ENCODE results near the gene GNPTAB.
A peak's percentile ranks its signal among the peaks of the same experiment; 100 is the strongest.

GNPTAB gene

GRCh38 chr12:101707131-101707782, 123.5 kb downstream of the GNPTAB start:
- DNase-seq, result peak; percentile 54 to 71
- TF ChIP-seq POLR2A (IDR thresholded peaks at IDR 0.05; ENCODE audit: low read length) (no peak), GATA1 (IDR thresholded peaks at IDR 0.05; ENCODE audit: low read depth, low read length) (no peak)

- DNase-seq, result no peak
- TF ChIP-seq GATA1 (IDR thresholded peaks at IDR 0.05; ENCODE audit: low read depth, low read length) (no peak), POLR2A (IDR thresholded peaks at IDR 0.05; ENCODE audit: low read length) (no peak)
Measured at GRCh38 chr12:101706403-101706802, 124.4 kb downstream of the GNPTAB start.

- TF ChIP-seq GATA1 (IDR thresholded peaks at IDR 0.05; ENCODE audit: low read depth, low read length), result no peak
- no peak for TF ChIP-seq POLR2A (IDR thresholded peaks at IDR 0.05; ENCODE audit: low read length)
- no peak for DNase-seq
Measured at GRCh38 chr12:101703487-101703886, 127.3 kb downstream of the GNPTAB start.

GRCh38 chr12:101700299-101700820, 130.4 kb downstream of the GNPTAB start:
- TF ChIP-seq GATA1 (IDR thresholded peaks at IDR 0.05; ENCODE audit: low read depth, low read length), result no peak
- TF ChIP-seq POLR2A (IDR thresholded peaks at IDR 0.05; ENCODE audit: low read length), result no peak
- peak; percentile 25 to 38 for DNase-seq

- no peak for TF ChIP-seq GATA1 (IDR thresholded peaks at IDR 0.05; ENCODE audit: low read depth, low read length)
- no peak for TF ChIP-seq POLR2A (IDR thresholded peaks at IDR 0.05; ENCODE audit: low read length)
- peak; percentile 63 to 78 for DNase-seq
Measured at GRCh38 chr12:101698800-101699347, 131.9 kb downstream of the GNPTAB start.

DNA sequence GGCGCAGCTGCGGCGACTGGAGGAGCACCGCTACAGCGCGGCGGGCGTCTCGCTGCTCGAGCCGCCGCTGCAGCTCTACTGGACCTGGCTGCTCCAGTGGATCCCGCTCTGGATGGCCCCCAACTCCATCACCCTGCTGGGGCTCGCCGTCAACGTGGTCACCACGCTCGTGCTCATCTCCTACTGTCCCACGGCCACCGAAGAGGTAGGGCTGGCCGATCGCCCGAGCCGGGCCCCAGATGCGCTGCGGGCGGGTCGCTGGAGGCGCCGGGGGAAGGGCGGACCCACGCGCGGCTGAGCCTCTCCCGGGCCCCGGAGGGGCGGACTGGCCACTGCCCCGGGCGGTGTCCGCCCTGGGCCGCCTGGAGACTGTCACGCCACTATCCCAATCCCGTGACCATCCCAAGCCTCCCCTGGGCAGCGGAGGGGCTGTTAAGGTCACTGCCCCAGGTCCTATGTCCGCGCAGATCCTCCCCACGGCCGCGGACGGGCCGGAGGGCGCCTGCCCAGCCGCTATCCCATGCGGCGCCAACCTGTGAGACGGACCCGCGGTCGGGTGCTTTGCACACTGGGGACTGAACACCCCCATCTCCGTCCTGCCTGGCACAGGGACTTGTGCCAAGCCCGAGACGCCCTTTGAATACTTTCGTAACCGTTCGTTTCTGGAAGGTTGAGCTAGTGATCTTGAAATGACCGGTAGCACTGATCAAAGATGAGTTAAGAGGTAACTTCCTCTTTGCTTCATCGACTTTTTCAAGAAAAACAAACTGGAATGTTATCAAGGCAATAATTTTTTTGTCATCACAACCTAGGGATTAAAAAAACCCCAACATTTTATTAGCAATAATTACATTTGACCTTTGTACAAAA, 132.6 kb downstream of the GNPTAB start:
- DNase-seq, result peak; percentile 76 to 85
- TF ChIP-seq GATA1 (IDR thresholded peaks at IDR 0.05; ENCODE audit: low read depth, low read length) (no peak), POLR2A (IDR thresholded peaks at IDR 0.05; ENCODE audit: low read length) (peak; percentile 71)

DNA sequence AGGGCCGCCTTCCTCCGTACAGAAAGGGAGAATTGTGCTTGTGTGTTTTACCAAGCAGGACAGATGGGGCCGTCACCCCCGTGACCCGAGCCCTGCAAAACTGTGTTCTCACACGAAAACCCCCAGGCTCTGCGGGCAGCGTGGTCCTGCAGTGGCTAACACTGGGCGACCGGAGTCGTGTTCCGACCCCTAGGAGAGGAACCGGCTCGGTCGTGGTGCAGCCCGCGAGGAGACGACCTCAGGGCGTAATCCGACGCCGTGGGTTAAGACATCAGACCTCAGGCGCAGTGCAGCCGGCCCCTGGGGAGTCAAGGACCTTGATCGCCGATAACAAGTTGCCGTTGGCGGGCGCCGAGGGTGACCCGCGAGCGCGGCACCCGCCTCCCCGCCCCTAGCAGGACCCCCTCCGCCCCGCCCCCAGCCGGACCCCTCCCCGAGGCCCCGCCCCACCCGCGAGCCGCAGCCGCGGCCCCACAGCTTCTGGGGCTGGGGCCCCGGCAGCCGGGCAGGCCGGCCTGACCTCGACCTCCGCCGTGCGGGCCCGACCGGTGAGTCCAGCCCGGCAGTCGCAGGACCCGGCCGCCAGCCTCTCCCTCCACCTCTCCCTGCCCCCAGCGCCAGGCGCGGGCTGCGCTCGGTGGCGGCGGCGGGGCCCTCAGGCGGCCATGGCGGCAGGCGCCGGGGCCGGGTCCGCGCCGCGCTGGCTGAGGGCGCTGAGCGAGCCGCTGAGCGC, 133.4 kb downstream of the GNPTAB start, which contains the start of gene CHPT1:
Gene CHPT1 (plus strand): TSS at position 444 of the 733 bp plus-strand sequence. CDS start 222 bp downstream, at position 666.
- peak; percentile 94 to 95 for DNase-seq
- TF ChIP-seq GATA1 (IDR thresholded peaks at IDR 0.05; ENCODE audit: low read depth, low read length) (no peak), POLR2A (IDR thresholded peaks at IDR 0.05; ENCODE audit: low read length) (peak; percentile 59)

DNA sequence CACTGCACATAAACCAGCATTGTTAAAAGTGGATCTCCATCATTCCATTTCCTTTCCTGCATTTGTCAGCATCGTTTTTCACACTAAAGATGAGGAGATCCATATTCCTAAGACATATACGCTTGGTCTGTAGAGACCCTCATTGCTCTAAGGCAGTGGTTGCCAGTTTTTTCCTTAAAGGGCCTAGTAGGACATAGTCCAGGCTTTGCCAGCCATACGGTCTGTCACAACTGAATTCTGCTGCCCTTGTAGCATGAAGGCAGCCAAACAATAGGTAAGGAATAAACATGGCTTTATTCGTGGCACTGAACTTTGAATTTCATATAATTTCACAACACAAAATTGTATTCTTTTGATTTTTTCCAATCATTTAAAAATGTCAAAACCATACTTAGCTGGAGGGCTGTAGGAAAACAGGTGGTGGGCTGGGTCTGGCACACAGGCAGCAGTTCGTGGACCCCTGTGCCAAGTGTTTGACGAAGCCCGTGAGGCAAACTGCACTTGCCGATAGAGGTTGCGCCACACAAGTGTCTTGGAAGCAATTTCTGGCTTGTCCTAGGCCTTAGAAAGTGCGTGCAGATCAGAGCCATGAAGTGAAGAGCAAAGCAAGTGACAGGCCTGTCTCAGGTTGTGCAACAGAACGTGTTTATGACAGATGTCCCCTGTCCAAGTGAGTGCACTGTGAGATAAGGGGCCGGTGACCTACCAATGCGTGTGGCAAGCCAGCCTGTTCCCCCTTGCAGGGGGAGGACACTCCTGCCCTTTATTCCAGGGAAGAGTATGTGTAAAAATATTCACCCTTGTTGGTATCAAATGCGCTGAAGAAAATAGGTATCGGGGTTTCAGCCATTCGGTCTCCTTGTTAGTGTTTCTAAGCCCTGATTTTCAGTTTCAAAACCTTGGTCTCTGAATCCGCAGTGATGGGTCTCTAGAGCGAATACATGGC, 134.2 kb downstream of the GNPTAB start:
- peak; percentile 95 to 98 for DNase-seq
- TF ChIP-seq GATA1 (IDR thresholded peaks at IDR 0.05; ENCODE audit: low read depth, low read length) (peak; percentile 66), POLR2A (IDR thresholded peaks at IDR 0.05; ENCODE audit: low read length) (peak; percentile 88)

DNA sequence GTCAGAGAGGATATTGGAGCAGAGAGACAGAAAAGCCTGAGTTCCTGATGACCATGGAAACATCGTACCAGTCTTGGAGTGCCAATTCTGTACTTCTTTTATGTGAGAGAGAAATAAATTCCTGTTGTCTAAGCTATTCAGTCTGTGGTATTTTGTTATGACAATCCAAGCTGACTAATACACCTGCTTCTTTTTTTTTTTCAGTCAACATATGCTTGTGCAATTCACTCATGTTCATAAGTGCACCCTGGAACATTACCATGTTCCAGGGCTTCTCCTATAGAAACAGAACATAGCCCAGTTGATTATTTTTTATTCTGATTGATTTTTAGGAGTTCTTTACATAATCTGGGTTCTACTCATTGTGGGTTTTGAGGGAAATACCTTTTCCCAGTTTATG, 135.1 kb downstream of the GNPTAB start:
- TF ChIP-seq GATA1 (IDR thresholded peaks at IDR 0.05; ENCODE audit: low read depth, low read length) (no peak), POLR2A (IDR thresholded peaks at IDR 0.05; ENCODE audit: low read length) (no peak)
- peak; percentile 26 to 47 for DNase-seq

All from erythroblast (primary cell).